Neural cell (in vitro differentiated cells): ENCODE measurements around the gene PRM2. TPM values are rescaled to one million over a fixed set of nuclear protein-coding genes. Genes with fewer than 3 reads are reported as not detected.

Experiments used
- H2AFZ ChIP-seq: fragments of 200-600, 300-800 bp; sonication (generic), shearing (Covaris generic); 2 replicates; pipeline ENCODE4 v1.6.0; 2014; ENCODE audit warnings: low read depth, mild to moderate bottlenecking, antibody characterized with exemption, low read length, moderate library complexity
- H3F3A ChIP-seq: fragments of 200-600 bp; shearing (Covaris generic); 2 replicates; pipeline ENCODE4 v1.6.1; 2016; ENCODE audit warnings: mild to moderate bottlenecking, moderate library complexity, mixed read lengths, antibody characterized with exemption, low read length; ENCODE audit not compliant: insufficient read depth, poor library complexity, severe bottlenecking
- H3K27ac ChIP-seq: fragments of 200-600, 300-800 bp; sonication (generic), shearing (Covaris generic); 2 replicates; pipeline ENCODE4 v1.5.1; 2014; ENCODE audit warnings: mild to moderate bottlenecking, low read length, moderate library complexity
- H3K27me3 ChIP-seq: fragments of 300-800, 200-600 bp; sonication (generic), shearing (Covaris generic); 2 replicates; pipeline ENCODE4 v1.6.0; 2014; ENCODE audit warnings: mild to moderate bottlenecking, low read depth, low read length, moderate library complexity; ENCODE audit not compliant: insufficient read depth
- H3K36me3 ChIP-seq: fragments of 300-800, 200-600 bp; sonication (generic), shearing (Covaris generic); 2 replicates; pipeline ENCODE4 v1.5.1; 2014; ENCODE audit warnings: mild to moderate bottlenecking, antibody characterized with exemption, low read length, moderate library complexity; ENCODE audit not compliant: insufficient read depth
- H3K4me2 ChIP-seq: fragments of 300-800, 200-600 bp; sonication (generic), shearing (Covaris generic); 2 replicates; pipeline ENCODE4 v1.6.0; 2014; ENCODE audit warnings: mild to moderate bottlenecking, low read length
- H3K4me3 ChIP-seq: fragments of 300-800, 200-600 bp; sonication (generic), shearing (Covaris generic); 2 replicates; pipeline ENCODE4 v1.5.1; 2014; ENCODE audit warnings: mild to moderate bottlenecking, low read length, moderate library complexity
- H3K79me2 ChIP-seq: fragments of 200-600 bp; shearing (Covaris generic); replicated peaks from 2 replicates; pipeline ENCODE4 v1.6.0; 2014; ENCODE audit warnings: mild to moderate bottlenecking, low read length, moderate library complexity; ENCODE audit not compliant: insufficient read depth
- H3K9ac ChIP-seq: fragments of 300-800, 200-600 bp; sonication (generic), shearing (Covaris generic); 2 replicates; pipeline ENCODE4 v1.6.1; 2016; ENCODE audit warnings: mild to moderate bottlenecking, low read length, mixed read lengths
- H3K9me2 ChIP-seq: fragments of 200-600 bp; shearing (Covaris generic); 2 replicates; pipeline ENCODE4 v1.6.1; 2016; ENCODE audit warnings: mild to moderate bottlenecking, low read length, mixed read lengths; ENCODE audit not compliant: insufficient read depth
- H3K9me3 ChIP-seq: fragments of 200-600, 300-800 bp; sonication (generic), shearing (Covaris generic); 2 replicates; pipeline ENCODE4 v1.6.1; 2016; ENCODE audit warnings: mild to moderate bottlenecking, mixed run types, low read length, moderate library complexity, mixed read lengths
- H4K20me1 ChIP-seq: fragments of 200-600 bp; shearing (Covaris generic); 2 replicates; pipeline ENCODE4 v1.6.1; 2016; ENCODE audit warnings: mild to moderate bottlenecking, mixed run types; ENCODE audit not compliant: insufficient read depth
- CTCF ChIP-seq: fragments of 450-650 bp; IDR thresholded peaks from 2 replicates; pipeline ENCODE4 v1.5.1; 2014; ENCODE audit warnings: antibody characterized with exemption, mild to moderate bottlenecking, moderate library complexity; ENCODE audit not compliant: poor library complexity, severe bottlenecking
- EP300 ChIP-seq: fragments of 450-650 bp; conservative IDR thresholded peaks from 2 replicates; pipeline ENCODE4 v1.6.1; 2014; ENCODE audit warnings: antibody characterized with exemption, mild to moderate bottlenecking, moderate library complexity; ENCODE audit not compliant: poor library complexity, severe bottlenecking
- EZH2 ChIP-seq: fragments of 200-600, 300-800 bp; shearing (Covaris generic), sonication (generic); IDR thresholded peaks from 2 replicates; pipeline ENCODE4 v1.6.1; 2014; ENCODE audit warnings: antibody characterized with exemption, low read length, borderline replicate concordance, mild to moderate bottlenecking; ENCODE audit not compliant: insufficient read depth, poor library complexity, severe bottlenecking
- MXI1 ChIP-seq: fragments of 450-650 bp; conservative IDR thresholded peaks from 2 replicates; pipeline ENCODE4 v1.6.1; 2014; ENCODE audit warnings: antibody characterized with exemption, mild to moderate bottlenecking; ENCODE audit not compliant: poor library complexity, severe bottlenecking
- POLR2AphosphoS5 ChIP-seq: IDR thresholded peaks from 2 replicates; pipeline ENCODE4 v1.6.1; 2012
- RAD21 ChIP-seq: fragments of 450-650 bp; conservative IDR thresholded peaks from 2 replicates; pipeline ENCODE4 v1.6.1; 2014; ENCODE audit warnings: antibody characterized with exemption, mild to moderate bottlenecking, moderate library complexity
- REST ChIP-seq: IDR thresholded peaks from 2 replicates; pipeline ENCODE4 v1.6.1; 2012; ENCODE audit warnings: borderline replicate concordance
- SMC3 ChIP-seq: fragments of 450-650 bp; conservative IDR thresholded peaks from 2 replicates; pipeline ENCODE4 v1.6.1; 2014; ENCODE audit warnings: antibody characterized with exemption, mild to moderate bottlenecking, moderate library complexity; ENCODE audit not compliant: poor library complexity
- TAF1 ChIP-seq: IDR thresholded peaks from 2 replicates; pipeline ENCODE4 v1.6.1; 2012; ENCODE audit warnings: low read depth
- polyA plus RNA-seq: library from polyadenylated mRNA; depleted of rRNA; stranded (reverse); fragments of >200 nt; gene quantifications from 2 replicates; pipeline ENCODE4 v1.2.3, GENCODE V29; 2014

PRM2 gene
- polyA plus RNA-seq, 1 donor from 2014 or later = not detected

GRCh38 chr16:11278681-11279628 lies 2.7 kb upstream of the PRM2 start:
- Histone ChIP-seq H3K9me2 (no peaks in the 10 kb centered on the region), H3K36me3 (no peaks in the 10 kb centered on the region), H3K27ac (no peak overlapping the region), H3K79me2 (no peaks in the 10 kb centered on the region), H2AFZ (no peak overlapping the region), H3K9me3 (no peaks in the 10 kb centered on the region), H3K4me3 (no peak overlapping the region), H4K20me1 (no peaks in the 10 kb centered on the region), H3K27me3 (no peaks in the 10 kb centered on the region), H3K4me2 (no peak overlapping the region), H3K9ac (no peak overlapping the region), H3F3A (no peaks in the 10 kb centered on the region)
- TF ChIP-seq SMC3 (no peak), EP300 (no peak), RAD21 (no peak), MXI1 (no peak), CTCF (no peak), TAF1 (no peak), REST (no peak), POLR2AphosphoS5 (no peak), EZH2 (no peak)

- Histone ChIP-seq H3K4me3 (no peak overlapping the region), H3K9me3 (no peaks in the 10 kb centered on the region), H3F3A (no peaks in the 10 kb centered on the region), H3K9me2 (no peaks in the 10 kb centered on the region), H3K36me3 (no peaks in the 10 kb centered on the region), H2AFZ (no peak overlapping the region), H3K79me2 (no peaks in the 10 kb centered on the region), H3K4me2 (no peak overlapping the region), H3K27me3 (no peaks in the 10 kb centered on the region), H3K27ac (no peak overlapping the region), H3K9ac (no peak overlapping the region), H4K20me1 (no peaks in the 10 kb centered on the region)
- TF ChIP-seq REST = no peak
- no peak for TF ChIP-seq EZH2
- TF ChIP-seq POLR2AphosphoS5 = no peak
- TF ChIP-seq TAF1 = no peak
- no peak for TF ChIP-seq CTCF
- TF ChIP-seq EP300 = no peak
Observed at GRCh38 chr16:11277607-11278337, 1.5 kb upstream of the PRM2 start.
